ENCODE measurements around the gene L3MBTL4. TPM values are rescaled to one million over a fixed set of nuclear protein-coding genes. Genes with fewer than 3 reads are reported as not detected.

Gene L3MBTL4
- total and polyA plus RNA-seq, 10 of the 15 experiments (the other 5 are each of a cell fraction or from before 2014, with no cell fraction given), result 1.3 to 8.7 (median 3.8) TPM

GRCh38 chr18:6031002-6031401 is 383.7 kb downstream of the L3MBTL4 start (continued):
- TF ChIP-seq CUX1 (IDR thresholded peaks at IDR 0.05; ENCODE audit: insufficient replicate concordance, low read depth, low read length) (no peak), MAX (IDR thresholded peaks at IDR 0.05; ENCODE audit: low read depth, low read length) (no peak)

- Histone ChIP-seq H2AFZ (ENCODE audit: control insufficient read depth, low read depth, low read length) (no peak overlapping the region), H3K9me3 (replicated peaks; ENCODE audit: control insufficient read depth, insufficient read depth, low read length) (no peaks in the 10 kb centered on the region), H3K9ac (ENCODE audit: control insufficient read depth, insufficient read depth, low read length) (no peak overlapping the region), H3K27ac (ENCODE audit: control insufficient read depth, insufficient read depth) (no peak overlapping the region), H3K79me2 (ENCODE audit: control insufficient read depth, insufficient read depth, low read length) (no peaks in the 10 kb centered on the region), H3K36me3 (ENCODE audit: control insufficient read depth in 2 of 2, insufficient read depth in 2 of 2, low read length in 1 of 2) (no peaks in the 10 kb centered on the region), H3K4me3 (no peak overlapping the region), H3K4me1 (ENCODE audit: control insufficient read depth, insufficient read depth, low read length) (no peaks in the 10 kb centered on the region), H3K27me3 (replicated peaks in 1 of 2; ENCODE audit: control insufficient read depth in 2 of 2, insufficient read depth in 2 of 2, low read length in 1 of 2) (no peaks in the 10 kb centered on the region), H4K20me1 (ENCODE audit: control insufficient read depth, insufficient read depth) (no peaks in the 10 kb centered on the region), H3K4me2 (ENCODE audit: control insufficient read depth, insufficient read depth) (no peak overlapping the region)
- ChIA-PET POLR2A (no interaction called here), RAD21 (ENCODE audit: unreplicated experiment) (no interaction called here), SMC1A (ENCODE audit: uncharacterized antibody, unreplicated experiment) (no interaction called here), CTCF (interaction anchor here (1.0 kb wide), 1 partner anchor 23 kb away, joined by 3 read pairs; no protein-coding TSS in a partner anchor)
- 5% methylated on average over 2 of the region's 2 CpGs for WGBS (ENCODE audit: insufficient coverage, insufficient replicate concordance, low lambda C conversion rate, missing lambda C conversion rate)
- in situ Hi-C loops (cut with MboI), result no loop called here
- DNase-seq (ENCODE audit: low read depth, low spot score) (no peak), ATAC-seq (no peak), FAIRE-seq (no peak)
- intact Hi-C loops (cut with micrococcal nuclease; ENCODE audit: unreplicated experiment), result no loop called here
- TF ChIP-seq NFXL1 (IDR thresholded peaks at IDR 0.05; ENCODE audit: borderline replicate concordance) (no peak), EP300 (IDR thresholded peaks at IDR 0.05; ENCODE audit: borderline replicate concordance in 1 of 2, control insufficient read depth in 1 of 2, low read depth in 2 of 2, low read length in 2 of 2) (no peak), FOXM1 (IDR thresholded peaks at IDR 0.05; ENCODE audit: low read depth, low read length) (no peak), MTA2 (IDR thresholded peaks at IDR 0.05; ENCODE audit: low read depth) (peak; percentile 29; the same call in 1 of the 2 replicates), NFYB (IDR thresholded peaks at IDR 0.05; ENCODE audit: insufficient read depth, low read depth, low read length) (no peak), JUNB (IDR thresholded peaks at IDR 0.05) (no peak)
- BruUV-seq (replicated peaks), result no TSS peak
Observed at GRCh38 chr18:6024745-6025248, 389.9 kb downstream of the L3MBTL4 start.
